Muscle layer of duodenum (tissue), 2 donors: ENCODE measurements around the gene ZNF772.
A peak's percentile ranks its signal among the peaks of the same experiment; 100 is the strongest.

Experiments used
- H3K27ac ChIP-seq: one replicate; pipeline ENCODE4 v1.7.0; 2013; ENCODE audit warnings: mild to moderate bottlenecking, low read length
- H3K27me3 ChIP-seq: one replicate; pipeline ENCODE4 v1.7.0; 2013; ENCODE audit warnings: low read depth, mild to moderate bottlenecking, control low read depth, low read length
- H3K36me3 ChIP-seq, 2 donors: one replicate each; pipeline ENCODE4 v1.7.0; 2013; ENCODE audit warnings: low read length in 2 of 2, control low read depth in 1 of 2, mild to moderate bottlenecking in 1 of 2; ENCODE audit not compliant: insufficient read depth in 2 of 2, control insufficient read depth in 1 of 2
- H3K4me1 ChIP-seq, 2 donors: one replicate each; pipeline ENCODE4 v1.7.0; 2013; ENCODE audit warnings: low read length in 2 of 2, mild to moderate bottlenecking in 2 of 2, control low read depth in 1 of 2, moderate library complexity in 1 of 2; ENCODE audit not compliant: insufficient read depth in 2 of 2, control insufficient read depth in 1 of 2
- H3K4me3 ChIP-seq, 2 donors: one replicate each; pipeline ENCODE4 v1.7.0; 2013; ENCODE audit warnings: low read length in 2 of 2, low read depth in 1 of 2, mild to moderate bottlenecking in 1 of 2
- H3K9me3 ChIP-seq, 2 donors: one replicate each; pipeline ENCODE4 v1.7.0; 2013; ENCODE audit warnings: low read length in 2 of 2, control low read depth in 1 of 2, mild to moderate bottlenecking in 1 of 2; ENCODE audit not compliant: control insufficient read depth in 1 of 2
- donor health status: healthy.

ZNF772 gene

GRCh38 chr19:57434386-57435061, 42.8 kb downstream of the ZNF772 start:
- H3K36me3 ChIP-seq = peaks cover 0 to 13% of the 10 kb centered on the region in 2 donors
- H3K4me3 ChIP-seq = peak overlapping the region; percentile 67 to 95
- H3K27ac ChIP-seq = no peak overlapping the region
- H3K4me1 ChIP-seq = peaks cover 0 to 18% of the 10 kb centered on the region in 2 donors
- H3K9me3 ChIP-seq = peaks cover 0 to 5% of the 10 kb centered on the region in 2 donors
- H3K27me3 ChIP-seq = no peaks in the 10 kb centered on the region

GRCh38 chr19:57421037-57421436, 56.3 kb downstream of the ZNF772 start:
- Histone ChIP-seq H3K36me3 (peaks cover 39 to 69% of the 10 kb centered on the region in 2 donors), H3K27ac (no peak overlapping the region), H3K27me3 (no peaks in the 10 kb centered on the region), H3K4me1 (no peaks in the 10 kb centered on the region), H3K4me3 (peak overlapping the region; percentile 30 to 57), H3K9me3 (peaks cover 39 to 51% of the 10 kb centered on the region in 2 donors)

DNA sequence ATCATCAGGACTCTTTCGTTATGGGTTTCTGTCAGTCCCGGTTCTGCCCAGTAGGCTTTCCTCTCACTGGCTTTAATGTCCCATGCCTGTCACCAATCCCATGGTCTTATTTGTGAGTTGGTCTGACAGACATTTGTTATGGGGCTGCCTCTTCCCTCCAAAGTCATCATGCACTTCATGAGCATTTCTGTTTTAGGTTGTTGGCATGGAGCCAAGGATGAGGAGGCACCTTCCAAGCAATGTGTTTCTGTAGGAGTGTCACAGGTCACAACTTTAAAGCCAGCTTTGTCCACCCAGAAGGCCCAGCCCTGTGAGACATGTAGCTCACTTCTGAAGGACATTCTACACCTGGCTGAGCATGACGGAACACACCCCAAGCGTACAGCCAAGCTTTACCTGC, 57.9 kb downstream of the ZNF772 start:
- Histone ChIP-seq H3K36me3 (peaks cover 52 to 85% of the 10 kb centered on the region in 2 donors), H3K9me3 (peaks cover 39 to 62% of the 10 kb centered on the region in 2 donors)

More for the DNA sequence above, 57.9 kb downstream of the ZNF772 start:
- Histone ChIP-seq H3K27me3 (no peaks in the 10 kb centered on the region), H3K27ac (no peak overlapping the region), H3K4me1 (no peaks in the 10 kb centered on the region), H3K4me3 (peak overlapping the region; percentile 27 to 57)
